Activated naive CD4-positive, alpha-beta T cell treated with anti-CD3 and anti-CD28 coated beads, Interleukin-2, amount 50 U/mL, for 72 hours (primary cell): Measurements from ENCODE around the gene DTYMK. TPM values are rescaled to one million over a fixed set of nuclear protein-coding genes. Genes with fewer than 3 reads are reported as not detected.
"Not testable (repeated sequence)": the region's sequence is repeated elsewhere in the genome, so short reads cannot be mapped to it uniquely, and the experiment has no call there.

Source experiments
- ATAC-seq, 2 donors: fragments of 150-1000 bp; cut with Tn5 transposase; 2 replicates each; pipeline ENCODE4 v1.10.0; 2021; ENCODE audit warnings: mild to moderate bottlenecking in 2 of 2, moderate library complexity in 2 of 2
- DNase-seq, 2 donors: peaks; one replicate each; pipeline ENCODE4 v3.0.0; 2021 to 2022; ENCODE audit warnings: low spot score in 2 of 2
- H3K27ac Mint-ChIP-seq, 2 donors: one replicate each; pipeline ENCODE4 v1.8.0; 2022; ENCODE audit warnings: mild to moderate bottlenecking in 2 of 2, mixed read lengths in 2 of 2
- H3K36me3 Mint-ChIP-seq, 2 donors: one replicate each; pipeline ENCODE4 v1.8.0; 2022; ENCODE audit warnings: mixed read lengths in 2 of 2
- H3K9me3 Mint-ChIP-seq, 2 donors: one replicate each; pipeline ENCODE4 v1.8.0; 2022; ENCODE audit warnings: mixed read lengths in 2 of 2
- total RNA-seq, 2 donors: library from RNA; stranded (reverse); gene quantifications; one replicate each; pipeline ENCODE4 v1.2.3, GENCODE V29; 2022

The DTYMK gene
- total RNA-seq, 2 donors from 2014 or later = 85.5 to 92.9 TPM

DNA sequence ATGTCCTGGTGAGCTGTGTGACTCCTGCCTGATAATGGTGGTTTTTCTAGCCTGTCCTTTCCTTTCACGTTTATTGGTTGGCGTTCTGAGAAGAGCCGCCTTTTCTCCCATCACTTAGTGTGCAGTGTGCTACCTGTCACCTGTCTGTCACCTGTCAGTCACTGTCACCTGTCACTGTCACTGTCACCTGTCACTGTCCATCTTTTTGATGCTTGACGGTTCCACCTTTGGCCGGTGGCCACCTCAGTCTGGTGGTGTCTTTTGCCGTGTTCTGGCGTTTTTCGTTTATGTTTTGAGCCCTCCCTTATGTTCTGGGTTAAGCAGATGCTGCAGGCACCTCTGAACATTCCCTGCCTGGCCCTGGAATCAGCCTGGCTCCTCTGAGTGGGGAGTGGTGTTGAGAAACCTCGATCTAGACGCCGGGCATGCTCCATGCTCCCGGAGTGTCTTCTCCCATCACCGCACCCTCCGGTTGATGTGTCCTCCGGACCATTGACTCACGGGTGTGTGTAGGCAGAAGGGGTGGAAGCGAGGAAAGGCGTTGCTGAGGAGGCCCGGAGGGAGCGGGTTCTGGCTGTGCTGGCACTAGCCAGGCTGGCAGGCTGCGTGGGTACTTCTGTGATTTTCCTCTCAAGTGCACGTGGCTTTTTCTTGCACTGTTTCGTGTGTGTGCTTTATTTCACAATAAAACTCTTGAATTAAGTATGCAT is 20.7 kb downstream of the DTYMK start:
- H3K9me3 Mint-ChIP-seq = no peaks in the 10 kb centered on the region
- ATAC-seq (no peak), DNase-seq (no peak)
- H3K36me3 Mint-ChIP-seq = no peaks in the 10 kb centered on the region
- peak overlapping the region; percentile 60 to 74 for H3K27ac Mint-ChIP-seq

DNA sequence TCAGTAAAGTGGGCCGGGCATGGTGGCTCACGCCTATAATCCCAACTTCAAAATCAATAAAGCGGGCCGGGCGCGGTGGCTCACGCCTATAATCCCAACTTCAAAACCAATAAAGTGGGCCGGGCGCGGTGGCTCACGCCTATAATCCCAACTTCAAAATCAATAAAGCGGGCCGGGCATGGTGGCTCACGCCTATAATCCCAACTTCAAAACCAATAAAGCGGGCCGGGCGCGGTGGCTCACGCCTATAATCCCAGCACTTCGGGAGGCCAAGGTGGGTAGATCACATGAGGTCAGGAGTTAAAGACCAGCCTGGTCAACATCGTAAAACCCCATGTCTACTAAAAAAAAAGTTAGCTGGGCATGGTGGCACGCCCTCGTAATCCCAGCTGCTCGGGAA is 23.9 kb downstream of the DTYMK start:
- ATAC-seq, DNase-seq, H3K9me3 Mint-ChIP-seq, H3K36me3 Mint-ChIP-seq, H3K27ac Mint-ChIP-seq: not testable (repeated sequence)

DNA sequence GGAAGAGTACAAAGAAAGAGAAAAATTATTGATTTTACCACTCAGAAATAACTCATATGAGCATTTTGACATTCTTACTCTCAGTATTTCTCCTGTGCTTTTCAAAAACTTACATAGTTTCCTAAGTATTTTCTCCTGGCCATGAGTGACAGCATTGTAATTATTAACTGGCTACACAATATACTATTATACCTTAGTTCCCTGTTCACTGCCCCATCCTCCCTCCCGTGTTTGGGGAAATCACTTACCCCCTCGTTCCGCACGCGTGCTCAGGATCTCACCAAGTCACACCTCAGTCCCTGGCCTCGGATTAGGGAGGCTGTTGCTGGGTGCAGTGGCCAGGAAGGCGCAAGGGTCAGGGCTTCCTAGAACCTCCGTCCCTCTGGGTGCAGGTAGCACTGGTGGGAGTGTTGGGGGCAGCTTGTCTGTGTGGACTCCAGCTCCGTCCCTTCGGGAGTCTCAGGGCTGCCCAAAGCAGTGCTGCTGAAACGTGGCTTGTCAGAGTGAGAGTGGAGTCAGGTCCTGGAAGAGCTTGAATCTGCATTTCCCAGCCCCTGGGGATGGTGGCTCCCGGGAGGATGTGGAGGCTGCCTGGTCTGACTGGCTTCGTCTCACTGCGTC is 25.9 kb downstream of the DTYMK start:
- H3K36me3 Mint-ChIP-seq = peaks cover 8 to 10% of the 10 kb centered on the region in 2 donors
- no peaks in the 10 kb centered on the region for H3K9me3 Mint-ChIP-seq
- no peak for ATAC-seq

DNA sequence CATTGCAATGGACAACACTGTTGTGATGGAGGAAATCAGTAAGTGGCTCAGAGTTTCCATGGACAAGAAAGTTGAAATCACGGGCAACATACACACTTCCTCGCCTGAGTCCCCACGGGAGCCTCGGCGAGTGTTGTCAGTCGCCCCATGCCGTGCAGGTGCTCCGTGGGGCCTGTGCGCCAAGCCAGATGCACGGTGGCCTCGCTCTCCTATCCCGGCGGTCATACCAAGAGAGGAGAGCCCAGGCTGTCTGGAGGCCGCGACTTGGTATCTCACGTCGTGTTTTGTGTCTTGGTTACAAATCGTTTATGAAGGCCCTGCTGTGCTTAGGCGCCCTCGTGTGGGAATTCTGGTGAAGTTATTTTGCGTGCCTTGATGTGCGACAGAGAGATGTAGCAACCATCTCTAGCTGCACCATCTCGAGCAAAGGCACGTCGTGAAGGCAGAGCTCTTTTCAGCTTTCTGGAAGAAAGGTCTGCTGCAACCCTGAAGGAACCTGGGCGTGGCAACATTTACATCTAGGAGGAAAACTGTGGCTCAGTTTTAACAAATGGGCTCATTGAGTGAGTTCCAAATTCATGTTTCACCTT is 27.4 kb downstream of the DTYMK start:
- H3K36me3 Mint-ChIP-seq = peaks cover 8 to 13% of the 10 kb centered on the region in 2 donors

More for the DNA sequence above, 25.9 kb downstream of the DTYMK start:
- no peak for DNase-seq
- no peak overlapping the region for H3K27ac Mint-ChIP-seq

DNA sequence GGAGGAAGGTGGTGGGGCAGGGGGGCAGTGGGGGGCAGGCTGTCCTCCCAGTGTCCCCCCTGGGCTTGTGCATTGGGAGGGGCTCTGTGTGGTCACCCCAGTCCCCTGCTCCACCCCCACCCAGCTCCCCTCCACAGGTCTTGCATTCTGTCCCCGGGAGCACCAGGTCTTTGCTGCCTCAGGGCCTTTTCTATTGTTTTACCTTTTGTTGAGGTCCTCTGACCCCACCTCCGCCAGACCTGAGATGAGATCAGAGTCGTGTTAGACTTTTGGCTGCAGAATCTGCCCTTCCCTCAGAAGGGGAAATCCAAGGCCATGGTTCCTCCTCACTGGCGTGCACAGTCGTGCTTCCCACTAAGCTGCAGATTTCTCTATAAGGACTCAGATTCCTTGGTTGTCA is 28.3 kb downstream of the DTYMK start:
- H3K36me3 Mint-ChIP-seq = peaks cover 8 to 13% of the 10 kb centered on the region in 2 donors
- H3K27ac Mint-ChIP-seq = no peak overlapping the region
- no peak for ATAC-seq
- DNase-seq = no peak
- no peaks in the 10 kb centered on the region for H3K9me3 Mint-ChIP-seq

More for the DNA sequence above, 27.4 kb downstream of the DTYMK start:
- Mint-ChIP-seq H3K9me3 (no peaks in the 10 kb centered on the region), H3K27ac (no peak overlapping the region)
- DNase-seq (peak in 1 of 2 donors; percentile 40), ATAC-seq (peak; percentile 16 to 32)

DNA sequence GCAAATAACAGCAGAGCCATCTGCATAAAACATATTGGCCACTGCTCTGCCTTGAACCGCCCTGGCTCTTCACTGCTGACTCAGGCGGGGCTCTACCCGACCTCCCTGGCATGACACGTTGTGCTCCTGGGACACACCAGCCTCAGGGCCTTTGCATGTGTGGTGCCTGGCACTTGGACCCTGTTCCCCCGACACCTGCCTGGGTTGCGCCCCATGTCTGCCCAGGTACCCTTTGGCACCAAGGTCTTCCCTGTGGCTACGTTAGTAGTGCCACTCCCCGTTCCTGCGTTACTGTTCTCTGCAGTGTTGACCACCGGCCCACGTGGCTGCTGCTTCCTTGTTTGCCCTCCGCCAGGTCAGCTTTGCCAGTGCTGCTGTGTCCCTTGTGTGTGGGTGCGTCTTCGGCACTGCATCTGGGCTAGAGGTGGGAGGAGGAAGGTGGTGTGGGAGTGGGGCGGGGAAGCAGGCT is 28.8 kb downstream of the DTYMK start:
- DNase-seq (no peak), ATAC-seq (no peak)
- no peak overlapping the region for H3K27ac Mint-ChIP-seq
- H3K36me3 Mint-ChIP-seq = peaks cover 8 to 13% of the 10 kb centered on the region in 2 donors
- no peaks in the 10 kb centered on the region for H3K9me3 Mint-ChIP-seq

DNA sequence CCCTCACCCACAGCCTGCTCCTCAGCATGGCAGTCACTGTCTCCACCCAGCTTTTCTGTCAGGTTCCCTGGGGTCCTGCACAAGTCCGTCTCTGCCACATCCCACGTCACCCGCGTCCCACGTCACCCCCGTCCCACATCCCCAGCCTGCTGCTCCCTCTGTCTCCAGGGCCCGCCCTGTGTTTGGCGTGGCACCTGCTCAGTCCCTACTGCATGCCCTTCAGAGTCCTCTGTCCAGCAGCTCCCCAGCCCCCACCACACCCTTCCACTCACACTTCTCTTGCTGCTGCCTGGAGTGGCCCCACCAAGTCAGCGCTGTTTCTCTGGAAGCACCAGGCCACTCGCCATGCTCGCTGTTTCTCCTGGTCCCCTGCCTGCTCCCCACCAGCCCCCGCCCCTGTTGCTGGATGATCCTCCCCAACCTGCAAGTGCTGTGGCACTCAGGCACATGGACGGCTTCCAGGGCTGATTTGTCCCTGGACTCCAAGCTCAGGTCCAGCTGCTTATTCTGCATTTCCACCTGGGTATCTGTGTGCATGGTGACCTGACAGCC is 30.3 kb downstream of the DTYMK start:
- DNase-seq (no peak), ATAC-seq (no peak)
- H3K27ac Mint-ChIP-seq = no peak overlapping the region
- peaks cover 8 to 13% of the 10 kb centered on the region in 2 donors for H3K36me3 Mint-ChIP-seq
- no peaks in the 10 kb centered on the region for H3K9me3 Mint-ChIP-seq

DNA sequence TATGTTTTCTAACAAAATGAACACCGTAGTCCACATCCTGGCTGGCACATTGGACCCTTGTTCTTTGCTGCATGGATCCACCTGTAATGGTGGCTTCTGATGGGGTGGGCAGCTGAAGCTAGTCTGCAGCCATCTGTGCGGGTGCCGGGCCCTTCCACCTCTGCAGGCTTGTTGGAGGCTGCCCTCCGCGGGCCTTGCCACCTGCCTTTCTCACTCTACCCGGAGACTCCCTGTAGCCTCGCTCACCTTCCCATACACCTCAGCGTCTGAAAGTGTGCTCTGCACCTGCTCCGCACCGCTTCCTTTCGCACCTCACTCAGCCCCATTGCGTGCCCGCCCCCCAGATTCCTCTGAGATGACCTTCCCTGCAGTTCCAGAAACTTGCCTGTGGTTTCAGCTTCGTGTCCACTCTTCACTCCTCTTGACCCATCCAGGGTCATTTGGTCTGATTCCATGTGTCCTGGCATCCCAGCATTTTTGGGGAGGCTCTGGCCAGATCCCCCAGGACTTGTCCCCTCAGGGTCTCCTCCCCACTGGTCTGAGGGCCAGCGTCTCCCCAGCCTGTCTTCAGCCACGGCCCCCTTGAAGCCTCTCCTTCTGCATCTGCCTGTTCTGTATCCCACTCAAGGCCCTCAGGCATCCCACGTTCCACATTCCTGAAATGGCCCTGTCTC is 31.0 kb downstream of the DTYMK start:
- DNase-seq = no peak
- Mint-ChIP-seq H3K27ac (peak overlapping the region in 1 of 2 donors; percentile 68), H3K36me3 (peaks cover 8 to 12% of the 10 kb centered on the region in 2 donors), H3K9me3 (no peaks in the 10 kb centered on the region)
- ATAC-seq = no peak

DNA sequence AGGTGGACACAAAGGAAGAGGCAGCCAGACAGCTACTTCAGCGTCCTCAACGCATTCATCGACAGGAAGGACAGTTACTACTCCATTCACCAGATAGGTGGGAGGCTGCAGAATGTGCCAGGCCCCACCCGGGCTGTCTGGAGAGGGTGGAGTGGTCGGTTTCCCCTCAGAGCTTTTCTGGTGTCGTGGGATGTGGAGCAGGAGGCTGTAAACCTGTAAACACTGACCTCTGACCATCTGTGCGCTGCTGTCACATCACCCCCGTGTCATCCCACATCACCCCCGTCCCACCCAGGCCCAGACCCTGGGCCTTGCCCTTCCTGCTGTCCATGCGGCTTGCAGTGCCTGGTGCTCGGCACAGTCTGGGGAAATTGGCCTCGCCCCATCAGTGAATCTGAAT is 32.1 kb downstream of the DTYMK start:
- Mint-ChIP-seq H3K9me3 (no peaks in the 10 kb centered on the region), H3K36me3 (peaks cover 6 to 7% of the 10 kb centered on the region in 2 donors), H3K27ac (no peak overlapping the region)
- no peak for DNase-seq
- no peak for ATAC-seq

DNA sequence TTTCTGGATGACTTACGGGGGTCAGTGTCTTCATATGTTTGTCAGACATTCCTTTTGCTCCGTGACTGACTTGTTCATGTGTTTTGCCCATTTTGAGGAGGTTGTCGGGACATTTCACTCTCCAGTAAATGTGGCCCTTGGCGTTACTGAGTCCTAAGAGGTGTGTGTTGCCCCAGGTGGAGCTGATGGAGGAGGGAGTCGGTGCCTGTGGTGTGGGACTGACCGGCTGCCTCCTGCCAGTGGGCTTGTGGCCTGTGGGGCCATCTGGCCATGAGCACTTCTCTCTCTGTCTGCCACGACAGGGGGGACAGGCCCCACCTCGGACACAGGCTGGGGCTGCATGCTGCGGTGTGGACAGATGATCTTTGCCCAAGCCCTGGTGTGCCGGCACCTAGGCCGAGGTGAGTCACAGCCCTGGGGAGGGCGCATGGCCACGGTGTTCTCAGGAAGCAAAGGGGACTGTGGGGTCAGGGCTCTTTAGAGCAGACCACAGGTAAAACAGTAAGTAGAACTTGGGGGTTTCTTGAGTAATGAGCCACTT is 33.3 kb downstream of the DTYMK start:
- ATAC-seq (no peak), DNase-seq (no peak)
- no peak overlapping the region for H3K27ac Mint-ChIP-seq
- peaks cover 0 to 7% of the 10 kb centered on the region in 2 donors for H3K36me3 Mint-ChIP-seq
- no peaks in the 10 kb centered on the region for H3K9me3 Mint-ChIP-seq

DNA sequence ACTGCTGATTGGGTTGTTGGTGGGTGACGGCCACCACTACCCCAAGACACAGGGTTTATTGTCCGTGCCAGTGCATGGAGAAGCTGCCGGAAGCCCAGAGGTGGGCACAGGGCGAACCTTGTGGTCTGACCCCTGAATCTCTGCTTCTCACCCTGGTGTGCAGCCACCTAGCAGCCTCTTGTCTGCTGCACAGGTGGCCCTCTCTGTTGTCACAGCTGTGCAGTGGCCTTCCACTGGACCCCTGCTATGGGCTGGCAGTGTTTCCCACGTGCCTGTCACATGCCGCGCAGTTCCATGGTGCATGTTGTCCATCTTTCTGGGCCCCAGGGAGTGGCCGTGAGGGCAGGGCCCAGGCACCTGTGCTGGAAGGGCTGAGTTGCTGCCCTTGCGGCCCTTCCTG is 33.9 kb downstream of the DTYMK start:
- Mint-ChIP-seq H3K27ac (no peak overlapping the region), H3K9me3 (no peaks in the 10 kb centered on the region), H3K36me3 (peaks cover 0 to 7% of the 10 kb centered on the region in 2 donors)
- ATAC-seq = no peak
- no peak for DNase-seq

DNA sequence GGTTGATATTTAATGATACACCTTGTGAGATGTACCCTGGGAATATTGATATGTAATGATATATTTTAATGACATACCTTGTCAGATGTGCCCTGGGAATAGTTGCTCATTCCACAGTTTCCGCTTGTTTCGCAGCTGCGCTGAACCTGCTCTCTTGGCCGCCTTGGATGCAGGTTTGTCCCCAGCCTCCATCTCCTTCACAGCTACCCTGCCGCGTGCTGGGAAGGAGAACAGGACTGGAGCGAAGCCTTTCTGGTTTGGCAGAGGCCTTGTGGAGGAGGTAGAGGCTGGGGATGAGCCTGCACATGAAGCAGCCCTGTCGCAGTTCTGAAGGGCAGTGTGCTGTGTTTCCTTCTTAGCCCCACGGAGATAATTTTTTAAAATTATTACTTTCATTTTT is 34.5 kb downstream of the DTYMK start:
- no peak for DNase-seq
- no peak for ATAC-seq
- Mint-ChIP-seq H3K27ac (peak overlapping the region in 1 of 2 donors; percentile 50), H3K9me3 (no peaks in the 10 kb centered on the region), H3K36me3 (peaks cover 0 to 7% of the 10 kb centered on the region in 2 donors)

DNA sequence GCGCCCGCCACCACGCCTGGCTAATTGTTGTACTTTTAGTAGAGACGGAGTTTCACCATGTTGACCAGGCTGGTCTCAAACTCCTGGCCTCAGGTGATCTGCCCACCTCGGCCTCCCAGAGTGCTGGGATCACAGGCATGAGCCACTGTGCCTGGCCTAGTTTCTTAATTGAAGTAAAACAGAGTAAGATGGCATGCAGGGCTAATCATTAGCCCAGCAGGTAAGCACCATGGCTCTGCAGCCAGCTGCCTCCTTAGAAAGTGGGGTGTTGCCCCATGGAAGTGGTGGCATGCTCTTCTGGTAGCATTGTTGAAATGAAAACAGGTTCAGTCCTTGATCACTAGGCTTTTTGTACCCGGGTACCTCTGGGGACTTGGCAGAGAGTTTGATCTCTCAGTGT is 36.7 kb downstream of the DTYMK start:
- DNase-seq (no peak), ATAC-seq (no peak)
- Mint-ChIP-seq H3K36me3 (no peaks in the 10 kb centered on the region), H3K27ac (no peak overlapping the region), H3K9me3 (no peaks in the 10 kb centered on the region)

DNA sequence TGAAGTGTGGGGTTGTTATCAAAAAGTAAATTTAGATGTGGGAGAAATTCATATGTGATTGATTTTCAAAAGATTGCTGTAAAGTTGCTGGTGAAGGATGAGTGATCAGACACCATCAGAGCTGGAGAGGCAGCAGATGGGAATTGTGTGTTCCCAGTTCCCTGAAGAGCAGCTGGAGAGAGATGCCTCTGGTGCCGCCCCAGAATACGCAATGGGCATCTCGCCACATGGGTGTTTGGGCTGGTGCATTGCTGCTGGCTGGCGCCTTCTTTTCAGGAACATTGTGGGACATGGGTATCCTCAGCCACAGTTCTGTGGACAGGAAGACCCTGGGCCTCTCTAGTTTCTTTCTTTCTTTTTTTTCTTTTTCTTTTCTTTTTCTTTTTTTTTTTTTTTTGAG is 37.2 kb downstream of the DTYMK start:
- Mint-ChIP-seq H3K9me3 (no peaks in the 10 kb centered on the region), H3K36me3 (no peaks in the 10 kb centered on the region), H3K27ac (peak overlapping the region in 1 of 2 donors; percentile 88)
- ATAC-seq (no peak), DNase-seq (no peak)

DNA sequence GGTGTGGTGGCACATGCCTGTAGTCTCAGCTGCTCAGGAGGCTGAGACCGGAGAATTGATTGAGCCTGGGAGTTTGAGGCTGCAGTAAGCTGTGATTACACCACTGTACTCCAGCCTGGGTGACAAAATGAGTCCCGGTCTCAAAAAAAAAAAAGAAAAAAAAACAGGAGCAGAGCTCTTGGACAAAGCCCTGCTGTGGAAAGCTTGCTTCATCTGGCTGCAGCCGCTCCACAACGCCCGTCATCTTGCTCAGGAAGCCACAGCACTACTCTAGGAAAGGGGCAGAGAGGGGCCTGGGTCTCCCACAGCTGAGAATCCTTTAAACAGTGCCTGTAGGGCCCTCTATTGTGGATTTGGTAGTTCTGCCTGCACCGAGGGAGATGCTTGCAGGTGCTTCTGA is 38.2 kb downstream of the DTYMK start:
- ATAC-seq = no peak
- DNase-seq = no peak
- H3K27ac Mint-ChIP-seq = no peak overlapping the region
- H3K9me3 Mint-ChIP-seq = no peaks in the 10 kb centered on the region
- H3K36me3 Mint-ChIP-seq = no peaks in the 10 kb centered on the region

DNA sequence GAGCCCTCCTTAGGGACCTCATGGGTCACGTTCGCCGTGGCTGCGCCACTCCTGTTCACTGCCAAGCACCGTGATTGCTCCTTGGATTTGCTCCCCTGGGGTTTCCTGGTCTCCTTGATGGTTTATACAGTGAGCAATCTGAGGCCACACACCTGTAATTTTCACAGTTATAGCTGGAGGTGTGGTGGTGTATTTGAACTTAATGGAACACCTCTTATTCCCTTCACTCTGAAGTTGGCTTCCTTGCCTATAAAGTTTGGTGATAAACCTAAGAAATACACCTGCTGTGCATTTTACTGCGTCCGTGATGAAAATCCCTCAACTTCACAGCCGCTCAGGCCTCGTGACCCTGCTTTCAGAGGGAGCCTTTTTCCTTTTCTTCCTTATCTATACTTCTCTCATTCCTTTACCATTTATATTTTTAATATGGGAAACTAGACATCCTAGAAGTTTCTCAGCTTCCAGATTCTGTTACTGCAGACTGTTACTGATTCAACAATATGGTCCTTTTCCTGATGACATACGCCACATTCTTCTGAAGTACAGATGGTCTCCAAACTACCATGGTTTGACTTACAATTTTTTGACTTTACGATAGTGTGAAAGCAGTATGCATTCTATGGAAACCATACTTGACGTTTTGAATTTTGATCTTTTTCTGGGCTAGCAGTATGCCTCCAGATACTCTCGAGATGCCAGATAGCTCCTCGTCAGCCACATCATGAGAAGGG is 40.5 kb downstream of the DTYMK start:
- H3K27ac Mint-ChIP-seq = no peak overlapping the region
- no peaks in the 10 kb centered on the region for H3K9me3 Mint-ChIP-seq
- no peak for ATAC-seq
- no peak for DNase-seq
- H3K36me3 Mint-ChIP-seq = no peaks in the 10 kb centered on the region
